HL-60 (cell line): ENCODE measurements around the gene RNU2-63P.
"Not testable (repeated sequence)": the region's sequence is repeated elsewhere in the genome, so short reads cannot be mapped to it uniquely, and the experiment has no call there.

ENCODE experiments used
- DNase-seq, 2 experiments: peaks; one replicate each; pipeline ENCODE4 v3.0.0-alpha.2; 2010 to 2020; ENCODE audit warnings: low read depth in 1 of 2, low spot score in 1 of 2
- H3K27ac ChIP-seq: fragments of 250-450 bp; sonication (Bioruptor Pico); replicated peaks from 2 replicates; pipeline ENCODE4 v1.5.1; 2020; ENCODE audit warnings: mild to moderate bottlenecking, moderate library complexity
- H3K27me3 ChIP-seq: fragments of 250-450 bp; sonication (Bioruptor Pico); 2 replicates; pipeline ENCODE4 v1.5.1; 2021; ENCODE audit warnings: mild to moderate bottlenecking, moderate library complexity; ENCODE audit not compliant: insufficient read depth, poor library complexity, severe bottlenecking
- H3K4me3 ChIP-seq: replicated peaks from 2 replicates; pipeline ENCODE4 v1.5.1; 2011; ENCODE audit warnings: mild to moderate bottlenecking, control low read depth, low read length; ENCODE audit not compliant: insufficient read depth
- GABPA ChIP-seq: IDR thresholded peaks from 2 replicates; pipeline ENCODE4 v1.6.1; 2012; ENCODE audit warnings: low read depth
- POLR2AphosphoS5 ChIP-seq: IDR thresholded peaks from 2 replicates; pipeline ENCODE4 v1.6.1; 2012; ENCODE audit warnings: low read depth
- SPI1 ChIP-seq: IDR thresholded peaks from 2 replicates; pipeline ENCODE4 v1.6.1; 2012; ENCODE audit warnings: low read depth, mild to moderate bottlenecking, borderline replicate concordance
- TF ChIP-seq, protein P1 (sequence below): IDR thresholded peaks from one replicate; pipeline ENCODE4 v1.5.1; 2011; ENCODE audit warnings: low read length, control low read depth, inconsistent platforms; ENCODE audit not compliant: insufficient read depth
- TF ChIP-seq, protein P2 (sequence below): IDR thresholded peaks from 2 replicates; pipeline ENCODE4 v1.6.1; 2012; ENCODE audit warnings: low read depth; ENCODE audit not compliant: insufficient replicate concordance

The RNU2-63P gene

DNA sequence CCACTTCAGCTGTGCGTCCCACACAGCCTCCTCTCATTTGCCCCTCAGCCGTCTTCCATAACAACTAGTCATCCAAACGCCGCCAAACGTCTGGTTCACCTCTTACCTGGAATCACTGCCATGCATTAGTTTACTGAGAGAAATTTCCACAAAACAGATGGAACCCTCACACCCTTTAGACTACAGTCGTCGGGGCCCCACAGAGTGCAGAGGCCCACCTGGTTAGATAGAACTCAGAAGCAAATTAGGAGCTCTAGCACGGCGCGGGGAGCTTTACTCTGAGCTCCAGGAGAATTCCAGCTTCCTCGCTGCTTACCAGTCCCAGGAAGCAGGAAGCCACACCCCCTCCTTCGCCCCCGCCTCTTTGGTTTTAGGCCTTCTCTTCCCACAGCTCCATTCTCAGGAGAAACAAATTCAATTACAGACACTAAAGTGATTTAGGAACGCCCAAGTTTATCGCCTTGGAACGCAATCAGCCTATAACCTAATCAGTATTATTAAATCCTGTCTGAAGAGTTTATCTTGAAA, 9.4 kb downstream of the RNU2-63P start:
- Histone ChIP-seq H3K27ac (no peak overlapping the region), H3K27me3 (no peaks in the 10 kb centered on the region), H3K4me3 (no peak overlapping the region)
- no peak for TF ChIP-seq GABPA
- TF ChIP-seq POLR2AphosphoS5: no peak
- TF ChIP-seq, protein P1, sequence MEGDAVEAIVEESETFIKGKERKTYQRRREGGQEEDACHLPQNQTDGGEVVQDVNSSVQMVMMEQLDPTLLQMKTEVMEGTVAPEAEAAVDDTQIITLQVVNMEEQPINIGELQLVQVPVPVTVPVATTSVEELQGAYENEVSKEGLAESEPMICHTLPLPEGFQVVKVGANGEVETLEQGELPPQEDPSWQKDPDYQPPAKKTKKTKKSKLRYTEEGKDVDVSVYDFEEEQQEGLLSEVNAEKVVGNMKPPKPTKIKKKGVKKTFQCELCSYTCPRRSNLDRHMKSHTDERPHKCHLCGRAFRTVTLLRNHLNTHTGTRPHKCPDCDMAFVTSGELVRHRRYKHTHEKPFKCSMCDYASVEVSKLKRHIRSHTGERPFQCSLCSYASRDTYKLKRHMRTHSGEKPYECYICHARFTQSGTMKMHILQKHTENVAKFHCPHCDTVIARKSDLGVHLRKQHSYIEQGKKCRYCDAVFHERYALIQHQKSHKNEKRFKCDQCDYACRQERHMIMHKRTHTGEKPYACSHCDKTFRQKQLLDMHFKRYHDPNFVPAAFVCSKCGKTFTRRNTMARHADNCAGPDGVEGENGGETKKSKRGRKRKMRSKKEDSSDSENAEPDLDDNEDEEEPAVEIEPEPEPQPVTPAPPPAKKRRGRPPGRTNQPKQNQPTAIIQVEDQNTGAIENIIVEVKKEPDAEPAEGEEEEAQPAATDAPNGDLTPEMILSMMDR: no peak
- TF ChIP-seq, protein P2, sequence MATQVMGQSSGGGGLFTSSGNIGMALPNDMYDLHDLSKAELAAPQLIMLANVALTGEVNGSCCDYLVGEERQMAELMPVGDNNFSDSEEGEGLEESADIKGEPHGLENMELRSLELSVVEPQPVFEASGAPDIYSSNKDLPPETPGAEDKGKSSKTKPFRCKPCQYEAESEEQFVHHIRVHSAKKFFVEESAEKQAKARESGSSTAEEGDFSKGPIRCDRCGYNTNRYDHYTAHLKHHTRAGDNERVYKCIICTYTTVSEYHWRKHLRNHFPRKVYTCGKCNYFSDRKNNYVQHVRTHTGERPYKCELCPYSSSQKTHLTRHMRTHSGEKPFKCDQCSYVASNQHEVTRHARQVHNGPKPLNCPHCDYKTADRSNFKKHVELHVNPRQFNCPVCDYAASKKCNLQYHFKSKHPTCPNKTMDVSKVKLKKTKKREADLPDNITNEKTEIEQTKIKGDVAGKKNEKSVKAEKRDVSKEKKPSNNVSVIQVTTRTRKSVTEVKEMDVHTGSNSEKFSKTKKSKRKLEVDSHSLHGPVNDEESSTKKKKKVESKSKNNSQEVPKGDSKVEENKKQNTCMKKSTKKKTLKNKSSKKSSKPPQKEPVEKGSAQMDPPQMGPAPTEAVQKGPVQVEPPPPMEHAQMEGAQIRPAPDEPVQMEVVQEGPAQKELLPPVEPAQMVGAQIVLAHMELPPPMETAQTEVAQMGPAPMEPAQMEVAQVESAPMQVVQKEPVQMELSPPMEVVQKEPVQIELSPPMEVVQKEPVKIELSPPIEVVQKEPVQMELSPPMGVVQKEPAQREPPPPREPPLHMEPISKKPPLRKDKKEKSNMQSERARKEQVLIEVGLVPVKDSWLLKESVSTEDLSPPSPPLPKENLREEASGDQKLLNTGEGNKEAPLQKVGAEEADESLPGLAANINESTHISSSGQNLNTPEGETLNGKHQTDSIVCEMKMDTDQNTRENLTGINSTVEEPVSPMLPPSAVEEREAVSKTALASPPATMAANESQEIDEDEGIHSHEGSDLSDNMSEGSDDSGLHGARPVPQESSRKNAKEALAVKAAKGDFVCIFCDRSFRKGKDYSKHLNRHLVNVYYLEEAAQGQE: no peak
- no peak for TF ChIP-seq SPI1
- no peak for DNase-seq

DNA sequence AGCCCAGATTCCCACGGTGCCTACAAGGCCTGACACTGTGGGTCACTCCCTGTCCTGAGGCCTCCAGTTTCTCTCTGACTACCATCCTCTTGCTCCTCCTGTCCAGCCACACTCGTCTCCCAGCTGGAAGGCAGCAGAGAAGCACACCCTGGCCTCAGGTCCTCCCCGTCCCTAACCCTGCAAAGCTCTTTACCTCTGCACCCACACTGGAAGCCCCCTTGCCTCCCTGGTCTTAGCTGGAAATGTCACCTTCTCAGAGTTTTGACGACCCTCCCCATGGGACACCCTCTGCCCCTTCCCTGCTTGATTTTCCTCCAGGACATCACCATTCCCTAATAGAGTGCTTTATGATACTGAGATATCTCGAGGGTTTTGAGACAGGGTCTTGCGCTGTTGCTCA, 10.6 kb downstream of the RNU2-63P start:
- Histone ChIP-seq H3K4me3 (no peak overlapping the region), H3K27me3 (no peaks in the 10 kb centered on the region), H3K27ac (no peak overlapping the region)
- no peak for DNase-seq
- TF ChIP-seq, protein P2: no peak

DNA sequence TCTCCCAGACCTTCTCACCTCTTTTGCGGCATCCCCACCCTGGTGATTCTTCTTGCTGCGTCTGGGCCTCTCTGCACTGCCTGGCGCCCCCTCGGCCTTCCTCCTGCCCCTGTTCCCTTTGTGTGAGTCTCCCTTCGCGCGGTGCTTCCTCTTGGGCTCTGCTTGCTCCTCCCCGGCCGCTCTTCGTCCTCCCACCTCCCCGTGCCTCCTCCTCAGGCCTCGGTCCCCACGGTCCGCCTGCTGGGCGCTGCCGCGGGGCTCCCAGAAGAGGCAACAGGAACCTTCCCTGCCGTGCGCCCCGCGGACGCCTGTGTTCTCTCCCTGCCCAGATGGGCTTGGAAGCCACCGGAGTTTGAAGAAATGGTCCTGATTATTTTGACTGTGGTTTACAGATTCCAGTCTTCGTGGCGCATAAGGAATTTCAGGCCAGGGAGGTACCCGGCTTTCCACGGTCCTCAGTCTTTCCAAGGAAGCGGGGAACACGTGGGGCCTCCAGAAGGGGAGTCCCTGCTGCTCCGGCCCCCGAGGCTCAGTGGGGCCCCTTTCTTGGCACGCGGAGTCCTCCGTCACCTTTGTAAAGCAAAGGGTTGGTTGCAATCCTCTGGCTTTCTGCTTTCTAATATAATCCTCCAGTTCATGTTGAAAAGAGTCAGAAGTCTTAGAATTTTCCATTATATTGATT, 13.1 kb downstream of the RNU2-63P start:
- TF ChIP-seq SPI1: no peak
- TF ChIP-seq, protein P2: no peak
- TF ChIP-seq, protein P1: no peak
- no peak for TF ChIP-seq POLR2AphosphoS5
- TF ChIP-seq GABPA: no peak
- no peaks in the 10 kb centered on the region for H3K27me3 ChIP-seq
- no peak for DNase-seq
- H3K27ac ChIP-seq: no peak overlapping the region
- no peak overlapping the region for H3K4me3 ChIP-seq

DNA sequence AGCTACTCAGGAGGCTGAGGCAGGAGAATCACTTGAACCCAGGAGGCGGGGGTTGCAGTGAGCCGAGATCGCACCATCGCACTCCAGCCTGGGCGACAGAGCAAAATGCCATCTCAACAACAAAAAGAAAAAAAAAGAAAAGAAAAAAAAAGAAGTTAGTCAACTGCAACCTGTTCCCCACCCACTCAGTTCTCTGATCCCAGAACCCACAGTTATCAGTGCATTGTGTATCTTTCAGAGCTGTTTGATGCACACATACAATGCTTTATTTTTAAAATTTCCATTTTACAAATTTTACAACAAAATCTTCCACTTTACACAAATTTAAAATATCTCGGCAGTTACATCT, 14.0 kb downstream of the RNU2-63P start:
- Histone ChIP-seq H3K27ac (no peak overlapping the region), H3K27me3 (no peaks in the 10 kb centered on the region), H3K4me3 (no peak overlapping the region)
- no peak for DNase-seq
- TF ChIP-seq POLR2AphosphoS5 (no peak), SPI1 (no peak), GABPA (no peak)
- TF ChIP-seq, protein P1: no peak
- TF ChIP-seq, protein P2: no peak

DNA sequence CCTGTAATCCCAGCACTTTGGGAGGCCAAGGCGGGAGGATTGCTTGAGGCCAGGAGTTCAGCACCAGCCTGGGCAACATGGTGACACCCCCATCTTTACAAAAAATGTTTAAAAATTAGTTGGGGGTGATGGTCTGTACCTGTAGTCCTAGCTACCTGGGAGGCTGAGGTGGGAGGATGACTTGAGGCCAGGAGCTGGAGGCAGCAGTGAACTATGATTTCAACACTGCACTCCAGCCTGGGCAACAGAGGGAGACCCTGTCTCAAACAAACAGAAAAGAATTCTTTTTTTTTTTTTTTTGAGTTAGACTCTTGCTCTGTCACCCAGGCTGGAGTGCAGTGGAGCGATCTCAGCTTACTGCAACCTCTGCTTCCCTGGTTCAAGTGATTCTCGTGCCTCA, 15.9 kb downstream of the RNU2-63P start:
- H3K27ac ChIP-seq, DNase-seq, H3K4me3 ChIP-seq, H3K27me3 ChIP-seq: not testable (repeated sequence)
